B cell (primary cell): ENCODE results near the gene HOXB13.

Experiments used
- CTCF ChIP-seq: fragments of 200-600 bp; IDR thresholded peaks from one replicate; pipeline ENCODE4 v1.8.0; 2022; ENCODE audit warnings: antibody characterized with exemption, mild to moderate bottlenecking
- EZH2 ChIP-seq: IDR thresholded peaks from 2 replicates; pipeline ENCODE4 v1.6.1; 2012; ENCODE audit warnings: borderline replicate concordance, low read depth, mild to moderate bottlenecking, moderate library complexity, low read length; ENCODE audit not compliant: insufficient read depth, poor library complexity, severe bottlenecking

GRCh38 chr17:48746916-48747444, 18.4 kb upstream of the HOXB13 start:
- no peak for TF ChIP-seq CTCF
- TF ChIP-seq EZH2: no peak
